Neuron (in vitro differentiated cells): ENCODE data around the gene ITGB5.
A peak's percentile ranks its signal among the peaks of the same experiment; 100 is the strongest.

ENCODE experiments used
- H2AFZ ChIP-seq: one replicate; pipeline ENCODE4 v1.6.1; 2013; ENCODE audit warnings: low read depth, mild to moderate bottlenecking, inconsistent platforms, low read length, moderate library complexity
- H3K27me3 ChIP-seq: one replicate; pipeline ENCODE4 v1.6.1; 2013; ENCODE audit warnings: low read length; ENCODE audit not compliant: insufficient read depth
- H3K36me3 ChIP-seq: one replicate; pipeline ENCODE4 v1.6.1; 2013; ENCODE audit warnings: low read length; ENCODE audit not compliant: insufficient read depth
- H3K4me1 ChIP-seq: one replicate; pipeline ENCODE4 v1.6.1; 2013; ENCODE audit warnings: low read length; ENCODE audit not compliant: insufficient read depth
- H3K4me3 ChIP-seq: 2 replicates; pipeline ENCODE4 v1.5.1; 2013; ENCODE audit warnings: mild to moderate bottlenecking, low read length, moderate library complexity
- H3K9me3 ChIP-seq: one replicate; pipeline ENCODE4 v1.6.1; 2013; ENCODE audit warnings: low read length

Gene ITGB5

GRCh38 chr3:124887177-124887931 lies at the start of gene ITGB5:
Gene ITGB5, minus strand, starts transcription at chr3:124887365. Its CDS starts 365 bp downstream, at chr3:124887000.
- peak within 1 kb of the TSS; percentile 54 for H3K4me3 ChIP-seq
- H3K27me3 ChIP-seq: peaks cover 23% of the 10 kb centered on the region
- peaks cover 20% of the 10 kb centered on the region for H3K4me1 ChIP-seq
- peak within 1 kb of the TSS; percentile 99 for H2AFZ ChIP-seq
- H3K36me3 ChIP-seq: no peaks in the 10 kb centered on the region
- H3K9me3 ChIP-seq: no peaks in the 10 kb centered on the region

GRCh38 chr3:124935794-124936542 lies 48.8 kb upstream of the ITGB5 start:
- Histone ChIP-seq H3K27me3 (no peaks in the 10 kb centered on the region), H2AFZ (no peak overlapping the region), H3K4me3 (no peak overlapping the region), H3K4me1 (no peaks in the 10 kb centered on the region), H3K36me3 (no peaks in the 10 kb centered on the region), H3K9me3 (no peaks in the 10 kb centered on the region)

- H3K4me1 ChIP-seq: no peaks in the 10 kb centered on the region
- no peaks in the 10 kb centered on the region for H3K9me3 ChIP-seq
- no peaks in the 10 kb centered on the region for H3K27me3 ChIP-seq
- no peaks in the 10 kb centered on the region for H3K36me3 ChIP-seq
- H2AFZ ChIP-seq: no peak overlapping the region
- no peak overlapping the region for H3K4me3 ChIP-seq
These were observed 48.1 kb upstream of the ITGB5 start for GRCh38 chr3:124935264-124935663.

GRCh38 chr3:124934577-124934976 lies 47.4 kb upstream of the ITGB5 start, which contains the start of gene MUC13:
Gene MUC13, minus strand, starts transcription at chr3:124934751. Its CDS starts 39 bp downstream, at chr3:124934712.
- Histone ChIP-seq H3K4me1 (peaks cover 2% of the 10 kb centered on the region), H3K27me3 (no peaks in the 10 kb centered on the region), H3K4me3 (no peak within 1 kb of the TSS), H3K9me3 (no peaks in the 10 kb centered on the region), H3K36me3 (no peaks in the 10 kb centered on the region), H2AFZ (no peak within 1 kb of the TSS)

- no peaks in the 10 kb centered on the region for H3K9me3 ChIP-seq
- no peak overlapping the region for H2AFZ ChIP-seq
- no peak overlapping the region for H3K4me3 ChIP-seq
- H3K36me3 ChIP-seq: no peaks in the 10 kb centered on the region
- peaks cover 2% of the 10 kb centered on the region for H3K4me1 ChIP-seq
- H3K27me3 ChIP-seq: peaks cover 2% of the 10 kb centered on the region
These were observed 41.4 kb upstream of the ITGB5 start for GRCh38 chr3:124928333-124929202.

GRCh38 chr3:124927574-124928045 lies 40.4 kb upstream of the ITGB5 start:
- Histone ChIP-seq H2AFZ (no peak overlapping the region), H3K36me3 (no peaks in the 10 kb centered on the region), H3K4me1 (peaks cover 2% of the 10 kb centered on the region), H3K27me3 (peaks cover 2% of the 10 kb centered on the region), H3K4me3 (no peak overlapping the region), H3K9me3 (no peaks in the 10 kb centered on the region)

GRCh38 chr3:124926426-124927101 lies 39.4 kb upstream of the ITGB5 start:
- H3K4me3 ChIP-seq: no peak overlapping the region
- H3K9me3 ChIP-seq: no peaks in the 10 kb centered on the region
- peaks cover 2% of the 10 kb centered on the region for H3K27me3 ChIP-seq
- H3K4me1 ChIP-seq: peaks cover 2% of the 10 kb centered on the region
- no peak overlapping the region for H2AFZ ChIP-seq
- H3K36me3 ChIP-seq: no peaks in the 10 kb centered on the region

- peaks cover 2% of the 10 kb centered on the region for H3K27me3 ChIP-seq
- H2AFZ ChIP-seq: no peak overlapping the region
- H3K4me3 ChIP-seq: no peak overlapping the region
- H3K36me3 ChIP-seq: no peaks in the 10 kb centered on the region
- H3K9me3 ChIP-seq: no peaks in the 10 kb centered on the region
- no peaks in the 10 kb centered on the region for H3K4me1 ChIP-seq
These were observed 37.6 kb upstream of the ITGB5 start for GRCh38 chr3:124924741-124925140.

GRCh38 chr3:124923833-124924232 lies 36.7 kb upstream of the ITGB5 start:
- Histone ChIP-seq H2AFZ (no peak overlapping the region), H3K4me3 (no peak overlapping the region), H3K27me3 (peaks cover 2% of the 10 kb centered on the region), H3K9me3 (no peaks in the 10 kb centered on the region), H3K4me1 (no peaks in the 10 kb centered on the region), H3K36me3 (no peaks in the 10 kb centered on the region)

GRCh38 chr3:124920718-124921117 lies 33.6 kb upstream of the ITGB5 start:
- no peaks in the 10 kb centered on the region for H3K9me3 ChIP-seq
- H3K4me3 ChIP-seq: no peak overlapping the region
- no peak overlapping the region for H2AFZ ChIP-seq
- H3K27me3 ChIP-seq: no peaks in the 10 kb centered on the region
- H3K36me3 ChIP-seq: no peaks in the 10 kb centered on the region
- H3K4me1 ChIP-seq: no peaks in the 10 kb centered on the region

GRCh38 chr3:124919756-124920155 lies 32.6 kb upstream of the ITGB5 start:
- Histone ChIP-seq H3K4me1 (no peaks in the 10 kb centered on the region), H2AFZ (no peak overlapping the region), H3K36me3 (no peaks in the 10 kb centered on the region), H3K27me3 (no peaks in the 10 kb centered on the region), H3K4me3 (no peak overlapping the region), H3K9me3 (no peaks in the 10 kb centered on the region)

- Histone ChIP-seq H3K4me3 (no peak overlapping the region), H2AFZ (no peak overlapping the region), H3K4me1 (no peaks in the 10 kb centered on the region), H3K27me3 (no peaks in the 10 kb centered on the region), H3K36me3 (no peaks in the 10 kb centered on the region), H3K9me3 (no peaks in the 10 kb centered on the region)
These were observed 31.4 kb upstream of the ITGB5 start for GRCh38 chr3:124918524-124918923.
